Heart right ventricle (tissue), 16 donors: ENCODE data around the gene MAGEA6. TPM values are rescaled to one million over a fixed set of nuclear protein-coding genes. Genes with fewer than 3 reads are reported as not detected.

ENCODE experiments used
- ATAC-seq, 8 donors: fragments of 200-7000 bp; cut with Tn5 transposase; one replicate each; pipeline ENCODE4 v1.9.1; 2020; ENCODE audit warnings: mild to moderate bottlenecking in 8 of 8, moderate library complexity in 8 of 8, moderate number of reproducible peaks in 1 of 8
- DNase-seq, 2 donors: peaks; one replicate each; pipeline ENCODE4 v3.0.0-alpha.2; 2020
- H3K27ac ChIP-seq, 10 donors: fragments of 200-600 bp; sonication (generic) in 2 of 10; one replicate each; pipeline versions ENCODE4 v1.5.0 to v1.8.0; 2020 to 2022; ENCODE audit warnings: mild to moderate bottlenecking in 3 of 10
- H3K27me3 ChIP-seq, 7 donors: fragments of 200-600 bp; one replicate each; pipeline ENCODE4 v1.8.0; 2021 to 2022; ENCODE audit warnings: mild to moderate bottlenecking in 2 of 7
- H3K36me3 ChIP-seq, 9 donors: fragments of 200-600 bp; sonication (generic) in 1 of 9; one replicate each; pipeline versions ENCODE4 v1.5.0 to v1.8.0; 2020 to 2022; ENCODE audit warnings: mild to moderate bottlenecking in 2 of 9
- H3K4me1 ChIP-seq, 9 donors: fragments of 200-600 bp; sonication (generic) in 1 of 9; one replicate each; pipeline versions ENCODE4 v1.5.0 to v1.8.0; 2020 to 2022; ENCODE audit warnings: mild to moderate bottlenecking in 4 of 9
- H3K4me3 ChIP-seq, 10 donors: fragments of 200-600 bp; sonication (generic) in 2 of 10; one replicate each; pipeline versions ENCODE4 v1.5.0 to v1.8.0; 2020 to 2022; ENCODE audit warnings: mild to moderate bottlenecking in 7 of 10, moderate library complexity in 2 of 10
- H3K9me3 ChIP-seq, 11 donors: fragments of 200-600 bp in 10 of 11; sonication (generic) in 2 of 11; one replicate each; pipeline versions ENCODE4 v1.5.0 to v1.8.0; 2013 to 2022; ENCODE audit warnings: mild to moderate bottlenecking in 2 of 11, control low read depth in 1 of 11, moderate library complexity in 1 of 11
- WGBS, 2 donors: extraction: QIAGEN DNeasy Blood & Tissue Kit; methylation state at CpG; one replicate each; pipeline ENCODE4 v1.1.7; 2013; ENCODE audit warnings: inconsistent platforms in 1 of 2; 5-methylcytosine and 5-hydroxymethylcytosine counted together
- intact Hi-C, 10 donors: fragments of 100-400 bp; cut with DNase I; formaldehyde crosslinking; loops; one replicate each; pipeline versions ENCODE4 v1.11.1 to v1.14.2; 2022
- polyA plus RNA-seq, 2 donors: library from polyadenylated mRNA; stranded (reverse); fragments of 200-250 nt; gene quantifications; one replicate each; pipeline ENCODE4 v1.2.3, GENCODE V29; 2013
- total RNA-seq, 10 donors: library from RNA; stranded (reverse); fragmentation: NEBNext Ultra II Directional in 3 of 10; extraction: Animal tissue kit (Norgen Biotek cat#: 25700) in 3 of 10; gene quantifications; one replicate each; pipeline versions ENCODE4 v1.2.1 to v1.2.4, GENCODE V29; 2021 to 2023
- TF ChIP-seq, protein P1 (sequence below), 9 donors: fragments of 200-600 bp; sonication (generic) in 2 of 9; IDR thresholded peaks; one replicate each; pipeline versions ENCODE4 v1.5.0 to v1.8.0; 2021 to 2022; ENCODE audit warnings: antibody characterized with exemption in 9 of 9, mild to moderate bottlenecking in 5 of 9, moderate library complexity in 1 of 9
- donor health status: Arrhythmogenic right ventricular cardiomyopathy.
- donor health status: ischemic (EF 13 %, LVEDD 7.1; RV severe dilation, severe dysfunction).
- donor health status: healthy with polysubstance abuse.
- donor health status: DM: no; HTN: yes; CAD: no.
- donor health status: DM: no; HTN: no; CAD: no.
- donor health status: ischemic (EF 25% LVEDD 6.9; RV normal size, moderate dysfunction).
- donor health status: ischemic (EF 25% LVEDD 5.7; RV mildly dilated, moderate dysfunction).
- donor health status: healthy.
- donor health status: DM: yes; HTN: yes; CAD: no.
- donor health status: Ischemic cardiomyopathy.
- donor health status: ischemic (EF 35%, LVEDD 5.7; RV mildly dilated, moderate dysfunction).
- donor health status: nonischemic (EF 11% LVEDD 7.7; RV severe dilation, severe dysfunction).
- donor health status: DM: yes; HTN: yes; CAD: no.
- donor health status: PGD.
- donor health status: ischemic (EF 29% LVEDD 5.4; RV normal size, mild dysfunction).
- donor health status: nonischemic (EF 23%, LVEDD 6.1; RV moderate dilation, normal function).

The MAGEA6 gene
- total and polyA plus RNA-seq, 12 donors, result not detected

DNA sequence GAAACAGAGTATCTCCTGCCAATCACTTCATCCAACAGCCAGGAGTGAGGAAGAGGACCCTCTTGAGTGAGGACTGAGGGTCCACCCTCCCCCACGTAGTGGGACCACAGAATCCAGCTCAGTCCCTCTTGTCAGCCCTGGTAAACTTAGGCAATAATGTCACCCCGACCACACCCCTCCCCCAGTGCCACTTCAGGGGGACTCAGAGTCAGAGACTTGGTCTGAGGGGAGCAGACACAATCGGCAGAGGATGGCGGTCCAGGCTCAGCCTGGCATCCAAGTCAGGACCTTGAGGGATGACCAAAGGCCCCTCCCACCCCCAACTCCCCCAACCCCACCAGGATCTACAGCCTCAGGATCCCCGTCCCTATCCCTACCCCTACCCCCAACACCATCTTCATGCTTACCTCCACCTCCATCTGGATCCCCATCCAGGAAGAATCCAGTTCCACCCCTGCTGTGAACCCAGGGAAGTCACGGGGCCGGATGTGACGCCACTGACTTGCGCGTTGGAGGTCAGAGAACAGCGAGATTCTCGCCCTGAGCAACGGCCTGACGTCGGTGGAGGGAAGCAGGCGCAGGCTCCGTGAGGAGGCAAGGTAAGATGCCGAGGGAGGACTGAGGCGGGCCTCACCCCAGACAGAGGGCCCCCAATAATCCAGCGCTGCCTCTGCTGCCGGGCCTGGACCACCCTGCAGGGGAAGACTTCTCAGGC lies 36.1 kb downstream of the MAGEA6 start, which contains the start of the genes CSAG1 and MAGEA12:
TSS of gene CSAG1 (minus strand) at position 461 of the 715 bp plus-strand sequence. CDS start 1,261 bp downstream, outside the sequence.
TSS of gene MAGEA12 (plus strand) at position 497 of the 715 bp plus-strand sequence. CDS start 2,405 bp downstream, outside the sequence.
- Histone ChIP-seq H3K4me1 (no peaks in the 10 kb centered on the region), H3K9me3 (no peaks in the 10 kb centered on the region), H3K27me3 (no peaks in the 10 kb centered on the region), H3K36me3 (no peaks in the 10 kb centered on the region), H3K27ac (no peak within 1 kb of the TSS), H3K4me3 (no peak within 1 kb of the TSS)
- DNase-seq (no peak), ATAC-seq (no peak)
- TF ChIP-seq, protein P1, sequence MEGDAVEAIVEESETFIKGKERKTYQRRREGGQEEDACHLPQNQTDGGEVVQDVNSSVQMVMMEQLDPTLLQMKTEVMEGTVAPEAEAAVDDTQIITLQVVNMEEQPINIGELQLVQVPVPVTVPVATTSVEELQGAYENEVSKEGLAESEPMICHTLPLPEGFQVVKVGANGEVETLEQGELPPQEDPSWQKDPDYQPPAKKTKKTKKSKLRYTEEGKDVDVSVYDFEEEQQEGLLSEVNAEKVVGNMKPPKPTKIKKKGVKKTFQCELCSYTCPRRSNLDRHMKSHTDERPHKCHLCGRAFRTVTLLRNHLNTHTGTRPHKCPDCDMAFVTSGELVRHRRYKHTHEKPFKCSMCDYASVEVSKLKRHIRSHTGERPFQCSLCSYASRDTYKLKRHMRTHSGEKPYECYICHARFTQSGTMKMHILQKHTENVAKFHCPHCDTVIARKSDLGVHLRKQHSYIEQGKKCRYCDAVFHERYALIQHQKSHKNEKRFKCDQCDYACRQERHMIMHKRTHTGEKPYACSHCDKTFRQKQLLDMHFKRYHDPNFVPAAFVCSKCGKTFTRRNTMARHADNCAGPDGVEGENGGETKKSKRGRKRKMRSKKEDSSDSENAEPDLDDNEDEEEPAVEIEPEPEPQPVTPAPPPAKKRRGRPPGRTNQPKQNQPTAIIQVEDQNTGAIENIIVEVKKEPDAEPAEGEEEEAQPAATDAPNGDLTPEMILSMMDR (IDR thresholded peaks at IDR 0.05), result no peak
- WGBS, 2 donors, result 87 to 94% methylated on average over 17 to 18 of the region's 21 CpGs
- intact Hi-C loops, result loop anchor here in 1 of 10 donors (10.0 kb wide), 1 partner anchor 1539 kb away; no protein-coding TSS in a partner anchor

DNA sequence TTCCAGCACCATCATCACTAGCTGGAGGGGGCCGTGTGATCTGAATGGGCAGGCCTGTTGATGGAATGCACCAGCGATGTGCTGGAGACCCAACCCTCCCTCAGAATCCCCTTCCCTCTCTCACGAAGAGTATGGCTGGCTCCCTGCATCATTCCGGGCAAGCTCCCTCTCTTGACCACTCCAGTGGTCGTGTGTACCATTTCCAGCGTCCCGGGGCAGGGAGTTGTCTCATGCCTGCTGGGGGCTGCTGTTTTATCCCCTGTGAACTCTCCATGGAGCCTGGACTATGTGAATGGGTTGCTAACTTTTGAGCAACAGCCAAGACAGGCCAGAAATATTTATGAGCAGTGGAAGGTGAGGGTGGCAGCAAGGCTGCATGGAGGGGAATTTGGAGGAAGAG lies 44.1 kb downstream of the MAGEA6 start:
- TF ChIP-seq, protein P1 (IDR thresholded peaks at IDR 0.05), result no peak
- 65 to 66% methylated on average over 7 of the region's 7 CpGs for WGBS, 2 donors

More for the DNA sequence above, 44.1 kb downstream of the MAGEA6 start:
- no peak overlapping the region for H3K4me3 ChIP-seq
- H3K9me3 ChIP-seq, result no peaks in the 10 kb centered on the region
- H3K4me1 ChIP-seq, result no peaks in the 10 kb centered on the region
- ATAC-seq, result no peak
- no peaks in the 10 kb centered on the region for H3K27me3 ChIP-seq
- DNase-seq, result no peak
- intact Hi-C loops, result no loop called here
- H3K36me3 ChIP-seq, result no peaks in the 10 kb centered on the region
- no peak overlapping the region for H3K27ac ChIP-seq

Other genes starting within 250 kb of the MAGEA6 start
- under 1 TPM in 3 of 10 donors, not detected in 7; 0.05 to 0.11 (median 0.06) TPM for gene GABRQ, start 131.8 kb downstream of the MAGEA6 start, total RNA-seq
- gene GABRQ, start 131.8 kb downstream of the MAGEA6 start, polyA plus RNA-seq, result not detected
- gene MAGEA3, start 70.9 kb downstream of the MAGEA6 start, total RNA-seq, result not detected
- gene MAGEA3, start 70.9 kb downstream of the MAGEA6 start, polyA plus RNA-seq, result not detected
- not detected for gene CSAG2, start 60.4 kb downstream of the MAGEA6 start, total RNA-seq
- gene CSAG2, start 60.4 kb downstream of the MAGEA6 start, polyA plus RNA-seq, result not detected
- gene MAGEA2B, start 55.1 kb downstream of the MAGEA6 start, total RNA-seq, result not detected
- gene MAGEA2B, start 55.1 kb downstream of the MAGEA6 start, polyA plus RNA-seq, result not detected
- not detected for gene CSAG1, start 36.0 kb downstream of the MAGEA6 start, total RNA-seq
- not detected for gene CSAG1, start 36.0 kb downstream of the MAGEA6 start, polyA plus RNA-seq
- not detected for gene MAGEA12, start 35.9 kb downstream of the MAGEA6 start, total RNA-seq
- not detected for gene MAGEA12, start 35.9 kb downstream of the MAGEA6 start, polyA plus RNA-seq
- not detected for gene MAGEA2, start 15.8 kb downstream of the MAGEA6 start, total RNA-seq
- not detected for gene MAGEA2, start 15.8 kb downstream of the MAGEA6 start, polyA plus RNA-seq
- gene CSAG3, start 10.5 kb downstream of the MAGEA6 start, total RNA-seq, result not detected
- not detected for gene CSAG3, start 10.5 kb downstream of the MAGEA6 start, polyA plus RNA-seq
- 10 to 100 TPM; 22.9 to 33.5 (median 25.0) TPM for gene CETN2, start 61.1 kb upstream of the MAGEA6 start, total RNA-seq
- 10 to 100 TPM; 25.5 to 35.7 TPM for gene CETN2, start 61.1 kb upstream of the MAGEA6 start, polyA plus RNA-seq
- 10 to 100 TPM; 12.4 to 32.2 (median 16.1) TPM for gene NSDHL, start 61.4 kb upstream of the MAGEA6 start, total RNA-seq
- 10 to 100 TPM in 1 of 2 donors, 1 to 10 TPM in 1; 8.6 to 41.4 TPM for gene NSDHL, start 61.4 kb upstream of the MAGEA6 start, polyA plus RNA-seq
- gene ZNF185, start 128.4 kb upstream of the MAGEA6 start, total RNA-seq, result 1 to 10 TPM; 1.2 to 4.5 (median 1.5) TPM
- gene ZNF185, start 128.4 kb upstream of the MAGEA6 start, polyA plus RNA-seq, result under 1 TPM; 0.51 to 0.62 TPM
- not detected for gene PNMA5, start 224.4 kb upstream of the MAGEA6 start, total RNA-seq
- not detected for gene PNMA5, start 224.4 kb upstream of the MAGEA6 start, polyA plus RNA-seq